NCI-H226 (cell line): ENCODE results near the gene SLC39A6.
"Not testable (repeated sequence)": the region's sequence is repeated elsewhere in the genome, so short reads cannot be mapped to it uniquely, and the experiment has no call there.

Source experiments
- DNase-seq: peaks from one replicate; pipeline ENCODE4 v3.0.0-alpha.2; 2015

SLC39A6 gene

DNA sequence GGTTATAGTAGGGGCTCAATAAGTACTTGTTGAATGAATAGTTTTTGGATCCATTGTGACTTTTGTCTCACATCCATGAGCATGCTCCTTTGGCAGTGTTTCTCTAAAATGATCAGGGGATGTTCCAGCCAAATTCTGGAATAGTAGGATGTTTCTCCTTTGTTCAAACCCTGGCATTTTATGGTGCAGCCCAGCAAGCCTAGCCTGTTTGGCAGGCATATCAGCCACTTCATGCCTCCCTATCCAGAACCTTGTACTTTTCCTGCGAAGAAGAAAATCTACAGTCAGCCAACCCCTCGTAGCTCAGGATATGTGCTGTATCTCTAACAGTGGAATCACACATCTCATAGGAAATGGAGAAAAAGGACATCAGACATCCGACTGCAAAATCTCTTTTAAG lies 34.7 kb downstream of the SLC39A6 start:
- DNase-seq, result no peak

DNA sequence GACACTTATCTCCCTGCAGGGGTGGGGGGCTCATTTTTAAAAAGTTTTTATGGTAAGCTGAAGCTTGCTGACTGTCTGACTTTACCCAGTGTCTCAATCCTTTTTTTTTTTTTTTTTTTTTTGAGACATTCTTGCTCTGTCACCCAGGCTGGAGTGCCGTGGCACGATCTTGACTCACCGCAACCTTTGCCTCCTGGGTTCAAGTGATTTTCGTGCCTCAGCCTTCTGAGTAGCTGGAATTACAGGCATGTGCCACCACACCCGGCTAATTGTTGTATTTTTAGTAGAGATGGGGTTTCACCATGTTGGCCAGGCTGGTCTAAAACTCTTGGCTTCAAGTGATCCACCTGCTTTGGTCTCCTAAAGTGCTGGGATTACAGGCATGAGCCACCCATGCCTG lies 37.0 kb downstream of the SLC39A6 start:
- DNase-seq, result not testable (repeated sequence)

- no peak for DNase-seq
These were observed 40.1 kb downstream of the SLC39A6 start for GRCh38 chr18:36089001-36089400.

DNA sequence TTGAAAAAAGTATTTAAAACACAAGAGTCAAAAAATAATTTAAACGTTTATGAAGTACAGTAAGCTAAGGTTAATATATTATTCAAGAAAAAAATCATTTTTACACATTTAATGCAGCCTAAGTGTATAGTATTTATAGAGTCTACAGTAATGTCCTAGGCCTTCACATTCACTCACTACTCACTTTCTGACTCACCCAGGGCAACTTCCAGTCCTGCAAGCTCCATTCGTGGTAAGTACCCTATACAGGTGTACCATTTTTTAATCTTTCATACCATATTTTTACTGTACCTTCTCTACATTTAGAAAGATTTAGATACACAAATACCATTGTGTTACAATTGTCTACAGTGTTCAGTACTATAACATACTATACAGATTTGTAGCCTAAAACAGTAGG lies 40.9 kb downstream of the SLC39A6 start:
- no peak for DNase-seq

DNA sequence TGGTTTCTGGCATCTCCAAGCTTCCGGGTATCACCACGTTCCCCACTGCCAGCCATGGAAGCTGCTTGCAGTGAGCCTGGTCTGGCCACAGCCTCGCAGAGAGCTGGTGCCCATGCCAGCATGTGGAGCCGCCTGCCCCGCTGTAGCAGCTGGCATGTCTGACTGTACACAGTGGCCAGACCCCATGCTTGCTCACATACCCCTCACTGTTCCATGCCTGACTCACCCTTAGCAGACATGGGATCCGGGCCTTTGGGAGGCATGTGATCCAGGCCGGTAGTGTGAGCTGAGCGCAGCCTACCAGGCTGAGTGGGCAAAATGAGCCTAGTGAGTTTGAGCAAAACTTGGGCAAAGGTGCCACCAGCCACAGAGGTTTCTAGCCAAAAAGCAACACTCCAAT lies 43.0 kb downstream of the SLC39A6 start:
- DNase-seq, result no peak

GRCh38 chr18:36085195-36085594 lies 43.9 kb downstream of the SLC39A6 start:
- DNase-seq, result no peak

DNA sequence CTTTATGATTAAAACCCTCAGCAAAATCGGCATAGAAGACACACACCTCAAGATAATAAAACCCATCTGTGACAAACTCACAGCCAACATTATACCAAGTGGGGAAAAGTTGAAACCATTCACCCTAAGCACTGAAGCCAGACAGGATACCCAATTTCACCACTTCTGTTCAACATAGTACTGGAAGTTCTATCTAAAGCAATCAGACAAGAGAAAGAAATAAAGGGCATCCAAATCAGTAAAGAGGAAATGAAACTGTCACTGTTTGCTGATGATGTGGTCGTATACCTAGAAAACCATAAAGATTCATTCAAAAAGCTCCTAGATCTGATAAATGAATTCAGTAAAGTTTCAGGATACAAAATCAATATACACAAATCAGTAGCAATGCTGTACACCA lies 45.4 kb downstream of the SLC39A6 start:
- no peak for DNase-seq

DNA sequence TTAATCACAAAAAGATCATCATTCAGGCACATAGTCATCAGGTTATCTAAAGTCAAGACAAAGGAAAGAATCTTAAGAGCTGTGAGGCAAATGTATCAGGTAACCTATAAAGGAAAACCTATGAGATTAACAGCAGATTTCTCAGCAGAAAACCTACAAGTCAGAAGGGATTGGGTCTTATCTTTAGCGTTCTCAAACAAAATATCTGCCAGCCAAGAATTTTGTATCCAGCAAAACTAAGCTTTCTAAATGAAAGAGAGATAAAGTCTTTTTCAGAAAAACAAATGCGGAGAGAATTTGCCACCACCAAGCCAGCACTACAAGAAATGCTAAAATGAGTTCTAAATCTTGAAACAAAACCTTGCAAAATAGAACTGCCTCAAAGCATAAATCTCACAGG lies 48.0 kb downstream of the SLC39A6 start:
- not testable (repeated sequence) for DNase-seq

DNA sequence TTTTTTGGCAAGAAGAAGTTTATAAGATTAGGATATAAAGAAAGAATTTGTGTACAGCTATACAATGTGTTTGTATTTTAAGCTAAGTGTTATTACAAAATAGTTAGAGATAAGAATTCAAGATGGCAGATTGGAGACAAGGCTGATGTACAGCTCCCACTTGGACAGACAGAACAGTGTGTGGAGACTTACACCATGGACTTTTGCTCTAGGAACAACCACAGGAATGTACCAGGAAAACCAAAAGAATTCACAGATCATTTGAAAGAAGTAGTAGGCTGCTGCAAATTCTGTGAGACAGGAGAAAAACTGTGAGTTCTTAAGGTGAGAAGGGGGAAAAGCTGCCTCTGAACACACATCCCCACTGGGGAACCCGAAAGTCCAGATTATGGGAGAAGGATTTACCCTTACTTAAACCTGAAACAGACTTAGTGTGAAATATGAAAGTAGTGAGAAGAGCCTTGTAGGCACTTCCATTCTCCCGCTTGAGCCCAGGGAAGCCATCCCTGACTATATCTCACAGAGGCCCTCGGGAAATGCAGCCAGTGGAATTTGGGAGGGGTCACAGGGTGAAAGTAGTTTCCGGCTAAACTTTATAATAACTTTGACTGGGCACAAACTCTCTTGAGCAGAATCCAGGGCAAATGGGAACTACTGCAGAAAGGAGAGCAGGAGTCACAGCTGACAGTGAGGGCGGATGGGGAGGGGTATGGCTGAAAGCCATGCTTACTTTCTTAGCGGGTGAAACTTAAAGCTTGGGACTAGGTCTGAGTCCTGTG lies 50.2 kb downstream of the SLC39A6 start:
- peak; percentile 59 for DNase-seq

DNA sequence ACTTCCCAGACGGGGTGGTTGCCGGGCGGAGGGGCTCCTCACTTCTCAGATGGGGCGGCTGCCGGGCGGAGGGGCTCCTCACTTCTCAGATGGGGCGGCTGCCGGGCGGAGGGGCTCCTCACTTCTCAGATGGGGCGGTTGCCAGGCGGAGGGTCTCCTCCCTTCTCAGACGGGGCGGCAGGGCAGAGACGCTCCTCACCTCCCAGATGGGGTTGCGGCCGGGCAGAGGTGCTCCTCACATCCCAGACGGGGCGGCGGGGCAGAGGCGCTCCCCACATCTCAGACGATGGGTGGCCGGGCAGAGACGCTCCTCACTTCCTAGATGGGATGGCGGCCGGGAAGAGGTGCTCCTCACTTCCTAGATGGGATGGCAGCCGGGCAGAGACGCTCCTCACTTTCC lies 51.4 kb downstream of the SLC39A6 start:
- DNase-seq, result not testable (repeated sequence)

DNA sequence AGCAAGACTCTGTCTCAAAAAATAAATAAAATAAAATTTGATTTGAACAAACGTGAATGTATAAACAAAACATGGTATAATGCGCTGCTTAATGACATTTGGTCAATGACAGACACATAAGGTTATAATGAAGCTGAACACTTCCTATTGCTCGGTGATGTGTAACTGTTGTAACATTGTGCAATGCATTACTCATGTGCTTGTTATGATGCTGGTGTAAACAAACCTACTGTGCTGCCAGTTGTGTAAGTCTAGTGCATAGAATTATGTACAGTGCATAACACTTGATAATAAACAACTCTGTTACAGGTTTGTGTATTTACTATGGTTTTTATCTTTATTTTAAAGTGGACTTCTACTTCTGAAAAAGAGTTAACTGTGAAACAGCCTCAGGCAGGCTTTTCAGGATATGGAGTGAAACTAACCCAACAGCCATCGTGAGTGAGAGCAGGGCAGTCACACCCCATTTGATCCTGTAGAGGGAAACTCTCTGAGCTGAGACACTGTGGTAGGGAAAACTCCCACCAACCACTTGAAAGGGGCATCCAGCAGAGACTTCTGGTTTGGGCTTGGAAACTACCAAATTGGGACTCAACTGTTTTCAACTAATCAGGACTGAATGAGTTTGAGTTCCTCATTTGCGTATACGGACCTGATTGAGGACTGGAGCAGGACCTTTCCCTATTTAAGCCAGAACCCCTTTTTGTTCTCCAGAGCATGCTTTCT lies 53.1 kb downstream of the SLC39A6 start:
- peak; percentile 40 for DNase-seq

GRCh38 chr18:36074435-36074834 lies 54.7 kb downstream of the SLC39A6 start:
- DNase-seq, result no peak

GRCh38 chr18:36073676-36074075 lies 55.5 kb downstream of the SLC39A6 start:
- no peak for DNase-seq

GRCh38 chr18:36072406-36072805 lies 56.7 kb downstream of the SLC39A6 start:
- not testable (repeated sequence) for DNase-seq

GRCh38 chr18:36067055-36067957 lies 61.8 kb downstream of the SLC39A6 start, which contains the start of gene RPRD1A:
Gene RPRD1A, minus strand, starts transcription at chr18:36067559. Its CDS starts 155 bp downstream, at chr18:36067404.
- peak; percentile 84 for DNase-seq

GRCh38 chr18:36066686-36067054 lies 62.5 kb downstream of the SLC39A6 start:
- DNase-seq, result no peak

DNA sequence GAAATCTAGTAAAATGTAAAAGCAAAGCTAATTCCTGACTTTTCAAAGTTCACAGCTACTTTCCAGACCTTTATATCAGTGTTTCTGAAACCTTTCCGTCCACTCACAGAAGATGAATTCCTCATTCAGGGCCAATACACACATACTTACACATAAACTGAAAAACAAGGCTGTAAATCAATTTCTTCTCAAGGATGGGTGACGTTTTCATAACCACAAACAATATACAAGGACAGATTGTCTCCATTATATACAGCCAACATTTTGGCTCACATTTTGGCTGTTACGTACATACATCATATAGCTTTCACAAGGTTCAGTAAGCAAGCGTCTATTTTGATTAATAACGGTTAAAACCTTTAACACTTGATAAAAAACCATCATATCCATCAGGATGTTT lies 63.1 kb downstream of the SLC39A6 start:
- DNase-seq, result no peak

- not testable (repeated sequence) for DNase-seq
These were observed 64.4 kb downstream of the SLC39A6 start for GRCh38 chr18:36064809-36065079.

DNA sequence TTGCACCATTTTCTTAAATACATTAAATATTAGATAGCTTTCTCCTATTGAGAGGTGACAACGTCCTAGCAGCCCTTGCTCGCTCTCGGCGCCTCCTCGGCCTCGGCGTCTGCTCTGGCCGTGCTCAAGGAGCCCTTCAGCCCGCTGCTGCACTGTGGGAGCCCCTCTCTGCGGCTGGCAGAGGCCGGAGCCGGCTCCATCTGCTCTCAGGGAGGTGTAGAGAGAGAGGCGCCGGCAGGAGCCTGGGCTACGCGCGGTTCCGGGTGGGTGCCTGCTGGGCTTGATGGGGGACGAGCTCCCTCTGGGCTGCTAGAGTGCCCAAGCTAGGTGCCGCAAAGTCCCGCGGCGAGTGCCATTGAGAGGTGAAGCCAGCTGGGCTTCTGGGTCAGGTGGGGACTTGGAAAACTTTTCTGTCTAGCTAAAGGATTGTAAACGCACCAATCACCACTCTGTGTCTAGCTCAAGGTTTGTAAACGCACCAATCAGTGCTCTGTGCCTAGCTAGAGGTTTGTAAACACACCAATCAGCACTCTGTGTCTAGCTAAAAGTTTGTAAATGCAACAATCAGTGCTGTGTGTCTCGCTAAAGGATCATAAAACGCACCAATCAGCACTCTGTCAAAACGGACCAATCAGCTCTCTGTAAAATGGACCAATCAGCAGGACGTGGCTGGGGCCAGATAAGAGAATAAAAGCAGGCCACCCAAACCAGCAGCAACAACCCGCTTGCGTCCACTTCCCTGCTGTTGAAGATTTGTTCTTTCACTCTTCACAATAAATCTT lies 64.9 kb downstream of the SLC39A6 start:
- no peak for DNase-seq

DNA sequence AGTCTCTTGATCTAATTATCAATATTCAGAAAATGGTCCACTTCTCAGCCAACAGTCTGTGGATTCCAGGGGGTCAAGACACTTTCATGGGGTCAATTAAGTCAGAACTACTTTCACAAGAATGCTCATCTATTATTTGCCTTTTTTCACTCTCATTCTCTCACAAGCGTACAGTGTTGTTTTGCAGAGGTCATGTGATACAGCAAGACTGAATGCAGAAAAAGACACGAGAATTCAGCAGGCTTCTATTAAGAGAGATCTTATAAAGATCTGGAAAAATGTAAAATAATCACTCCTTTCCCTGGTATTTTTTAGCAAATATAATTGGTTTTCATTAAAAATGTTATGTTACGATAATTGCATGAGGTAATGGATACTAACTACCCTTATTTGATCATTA lies 70.5 kb downstream of the SLC39A6 start:
- no peak for DNase-seq
